Thyroid gland (tissue), 4 donors: ENCODE measurements around the gene EGF.

ENCODE experiments used
- CTCF ChIP-seq, 6 experiments: fragments of 200-600 bp in 3 of 6; fragments of 450-650 bp in 3 of 6; sonication (generic) in 3 of 6; IDR thresholded peaks; one replicate each; pipeline ENCODE4 v1.5.1; 2016 to 2019; ENCODE audit warnings: antibody characterized with exemption in 6 of 6, mild to moderate bottlenecking in 2 of 6, inconsistent platforms in 1 of 6, moderate library complexity in 1 of 6
- POLR2A ChIP-seq, 2 donors: fragments of 450-650 bp; IDR thresholded peaks; one replicate each; pipeline ENCODE4 v1.6.1; 2017; ENCODE audit warnings: antibody characterized with exemption in 2 of 2, mild to moderate bottlenecking in 2 of 2, moderate library complexity in 1 of 2

- TF ChIP-seq CTCF (IDR thresholded peaks at IDR 0.05) (no peak), POLR2A (IDR thresholded peaks at IDR 0.05) (no peak)
Measured at GRCh38 chr4:109993116-109993515, 80.4 kb downstream of the EGF start.
